Smooth muscle cell (in vitro differentiated cells): Measurements from ENCODE around the gene WBP1L. TPM values are rescaled to one million over a fixed set of nuclear protein-coding genes. Genes with fewer than 3 reads are reported as not detected.

Experiments used
- DNase-seq: peaks from one replicate; lab custom pipeline; 2025; ENCODE audit not compliant: unreplicated experiment; lab: John Stamatoyannopoulos, UW
- H2AFZ ChIP-seq: fragments of 200-600 bp; sonication (generic); 2 replicates; pipeline ENCODE4 v1.6.0; 2016; ENCODE audit warnings: antibody characterized with exemption, low read depth, mild to moderate bottlenecking
- H3F3A ChIP-seq: fragments of 200-600 bp; sonication (generic); 2 replicates; pipeline ENCODE4 v1.6.0; 2017; ENCODE audit warnings: antibody characterized with exemption, low read depth
- H3K27ac ChIP-seq: fragments of 200-600 bp; sonication (generic); 2 replicates; pipeline ENCODE4 v1.5.1; 2016; ENCODE audit warnings: low read depth, mild to moderate bottlenecking
- H3K27me3 ChIP-seq: fragments of 200-600 bp; sonication (generic); 2 replicates; pipeline ENCODE4 v1.6.1; 2016; ENCODE audit warnings: low read depth, mild to moderate bottlenecking
- H3K36me3 ChIP-seq: fragments of 200-600 bp; sonication (generic); 2 replicates; pipeline ENCODE4 v1.5.1; 2016; ENCODE audit warnings: low read depth
- H3K4me1 ChIP-seq: fragments of 200-600 bp; sonication (generic); 2 replicates; pipeline ENCODE4 v1.5.1; 2016; ENCODE audit warnings: low read depth
- H3K4me2 ChIP-seq: fragments of 200-600 bp; sonication (generic); 2 replicates; pipeline ENCODE4 v1.6.0; 2016; ENCODE audit warnings: mild to moderate bottlenecking
- H3K4me3 ChIP-seq: fragments of 200-600 bp; sonication (generic); 2 replicates; pipeline ENCODE4 v1.5.1; 2016; ENCODE audit warnings: mild to moderate bottlenecking
- H3K79me2 ChIP-seq: fragments of 200-600 bp; sonication (generic); 2 replicates; pipeline ENCODE4 v1.6.0; 2016; ENCODE audit warnings: low read depth, mild to moderate bottlenecking
- H3K9ac ChIP-seq: fragments of 200-600 bp; sonication (generic); 2 replicates; pipeline ENCODE4 v1.6.0; 2016; ENCODE audit warnings: low read depth
- H3K9me3 ChIP-seq: fragments of 200-600 bp; sonication (generic); replicated peaks from 2 replicates; pipeline ENCODE4 v1.5.1; 2016; ENCODE audit warnings: low read depth
- H4K20me1 ChIP-seq: fragments of 200-600 bp; sonication (generic); 2 replicates; pipeline ENCODE4 v1.6.0; 2016; ENCODE audit warnings: low read depth
- WGBS: methylation state at CpG from one replicate; pipeline ENCODE4 v1.1.7; 2016; ENCODE audit warnings: low lambda C conversion rate; 5-methylcytosine and 5-hydroxymethylcytosine counted together
- polyA plus RNA-seq: library from polyadenylated mRNA; unstranded; fragments of >200 nt; fragmentation: Nextera tagmentation; extraction: Ambion mirVana; gene quantifications from 2 replicates; pipeline ENCODE4 v1.2.1, GENCODE V29; 2016
- total RNA-seq: library from RNA; depleted of rRNA; stranded (reverse); fragments of >200 nt; gene quantifications from 2 replicates; pipeline ENCODE4 v1.2.3, GENCODE V29; 2014
- TF ChIP-seq, protein P1 (sequence below): fragments of 200-600 bp; sonication (generic); IDR thresholded peaks from 2 replicates; pipeline ENCODE4 v1.5.1; 2017; ENCODE audit warnings: borderline replicate concordance, mild to moderate bottlenecking, antibody characterized with exemption; ENCODE audit not compliant: insufficient read depth, poor library complexity, severe bottlenecking

The WBP1L gene
- total and polyA plus RNA-seq, 2 experiments from 2014 or later, result 18.0 to 45.3 TPM

DNA sequence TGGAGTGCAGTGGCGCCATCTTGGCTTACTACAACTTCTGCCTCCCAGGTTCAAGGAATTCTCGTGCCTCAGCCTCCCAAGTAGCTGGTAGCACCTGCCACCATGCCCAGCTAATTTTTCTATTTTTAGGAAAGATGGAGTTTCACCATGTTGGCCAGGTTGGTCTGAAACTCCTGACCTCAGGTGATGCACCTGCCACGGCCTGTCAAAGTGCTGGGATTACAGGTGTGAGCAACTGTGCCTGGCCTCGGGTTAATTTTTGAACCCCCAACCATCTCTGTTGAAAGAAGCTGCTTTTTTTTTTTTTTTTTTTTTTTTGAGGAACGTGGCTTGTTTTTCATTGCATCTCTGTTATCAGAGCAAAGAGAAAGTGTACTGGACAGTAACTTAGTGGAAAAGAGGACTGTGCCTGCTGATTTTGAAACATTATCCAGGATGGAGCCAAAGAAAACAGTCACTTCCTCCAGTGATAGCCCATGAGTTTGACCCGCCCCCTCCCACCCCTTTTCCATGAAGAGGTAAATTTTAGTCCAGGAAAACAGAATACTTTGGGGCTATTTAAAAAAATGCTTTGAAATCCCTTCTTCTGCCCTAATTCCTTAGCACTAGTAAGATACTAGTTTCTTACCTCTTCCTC, 38.3 kb downstream of the WBP1L start:
- H3K4me3 ChIP-seq, result no peak overlapping the region
- TF ChIP-seq, protein P1, sequence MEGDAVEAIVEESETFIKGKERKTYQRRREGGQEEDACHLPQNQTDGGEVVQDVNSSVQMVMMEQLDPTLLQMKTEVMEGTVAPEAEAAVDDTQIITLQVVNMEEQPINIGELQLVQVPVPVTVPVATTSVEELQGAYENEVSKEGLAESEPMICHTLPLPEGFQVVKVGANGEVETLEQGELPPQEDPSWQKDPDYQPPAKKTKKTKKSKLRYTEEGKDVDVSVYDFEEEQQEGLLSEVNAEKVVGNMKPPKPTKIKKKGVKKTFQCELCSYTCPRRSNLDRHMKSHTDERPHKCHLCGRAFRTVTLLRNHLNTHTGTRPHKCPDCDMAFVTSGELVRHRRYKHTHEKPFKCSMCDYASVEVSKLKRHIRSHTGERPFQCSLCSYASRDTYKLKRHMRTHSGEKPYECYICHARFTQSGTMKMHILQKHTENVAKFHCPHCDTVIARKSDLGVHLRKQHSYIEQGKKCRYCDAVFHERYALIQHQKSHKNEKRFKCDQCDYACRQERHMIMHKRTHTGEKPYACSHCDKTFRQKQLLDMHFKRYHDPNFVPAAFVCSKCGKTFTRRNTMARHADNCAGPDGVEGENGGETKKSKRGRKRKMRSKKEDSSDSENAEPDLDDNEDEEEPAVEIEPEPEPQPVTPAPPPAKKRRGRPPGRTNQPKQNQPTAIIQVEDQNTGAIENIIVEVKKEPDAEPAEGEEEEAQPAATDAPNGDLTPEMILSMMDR, result no peak
- peaks cover 34% of the 10 kb centered on the region for H3K79me2 ChIP-seq
- no peaks in the 10 kb centered on the region for H3K9me3 ChIP-seq
- no peak for DNase-seq
- H3F3A ChIP-seq, result peaks cover 40% of the 10 kb centered on the region
- H2AFZ ChIP-seq, result no peak overlapping the region
- 69% methylated on average over 6 of the region's 6 CpGs for WGBS
- peak overlapping the region; percentile 61 for H3K4me2 ChIP-seq
- peaks cover 89% of the 10 kb centered on the region for H4K20me1 ChIP-seq
- no peak overlapping the region for H3K9ac ChIP-seq
- H3K36me3 ChIP-seq, result no peaks in the 10 kb centered on the region
- no peaks in the 10 kb centered on the region for H3K27me3 ChIP-seq
- H3K4me1 ChIP-seq, result peaks cover 44% of the 10 kb centered on the region
- H3K27ac ChIP-seq, result peak overlapping the region; percentile 80

DNA sequence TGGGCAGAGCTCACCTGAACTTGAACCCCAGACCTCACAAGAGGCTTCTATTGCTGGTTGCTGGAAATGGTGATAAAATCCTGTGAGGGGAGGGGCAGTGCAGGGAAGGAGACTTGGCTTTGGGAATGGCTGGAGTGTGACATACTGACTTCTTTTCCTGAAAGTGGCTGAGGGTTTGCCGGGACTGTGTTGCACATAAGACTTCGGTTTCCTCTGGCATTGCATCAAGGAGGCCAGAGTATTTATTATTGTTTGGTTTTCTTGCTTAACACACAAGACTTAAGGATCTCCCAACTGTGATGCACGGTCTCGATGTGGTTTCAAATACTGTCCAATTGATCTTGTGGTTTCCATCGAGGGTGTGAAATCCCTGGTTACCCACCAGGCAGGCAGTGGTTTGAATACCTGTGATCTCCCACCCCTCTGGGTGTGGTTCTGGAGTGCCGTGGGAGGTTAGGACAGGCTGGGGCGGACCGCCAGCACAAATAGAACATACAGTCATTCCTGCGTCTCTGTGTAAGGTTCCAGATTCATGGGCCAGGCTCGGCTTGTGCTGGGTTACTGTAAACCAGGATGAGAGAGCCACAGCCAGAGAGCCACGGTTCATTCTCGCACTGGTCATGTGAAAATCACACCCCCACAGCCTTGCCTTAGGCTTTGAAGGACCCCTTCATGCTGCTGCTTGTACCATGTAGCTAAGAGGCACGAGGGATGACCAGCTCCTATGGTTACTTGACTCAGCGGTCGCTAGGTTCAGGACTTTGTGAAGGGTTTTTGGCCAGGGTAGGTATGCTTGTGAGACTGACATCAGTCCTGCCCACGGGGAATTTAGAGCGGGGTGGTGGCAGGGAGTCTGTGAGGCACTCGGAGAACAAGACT, 39.2 kb downstream of the WBP1L start:
- Histone ChIP-seq H3K4me3 (no peak overlapping the region), H4K20me1 (peaks cover 93% of the 10 kb centered on the region), H3K4me1 (peaks cover 37% of the 10 kb centered on the region), H3K9me3 (no peaks in the 10 kb centered on the region), H3F3A (peaks cover 40% of the 10 kb centered on the region), H3K27ac (peak overlapping the region; percentile 80), H3K27me3 (no peaks in the 10 kb centered on the region), H3K36me3 (no peaks in the 10 kb centered on the region), H3K79me2 (peaks cover 43% of the 10 kb centered on the region), H3K9ac (no peak overlapping the region), H2AFZ (no peak overlapping the region), H3K4me2 (peak overlapping the region; percentile 61)
- no peak for DNase-seq
- TF ChIP-seq, protein P1, result no peak
- 25% methylated on average over 18 of the region's 18 CpGs for WGBS

DNA sequence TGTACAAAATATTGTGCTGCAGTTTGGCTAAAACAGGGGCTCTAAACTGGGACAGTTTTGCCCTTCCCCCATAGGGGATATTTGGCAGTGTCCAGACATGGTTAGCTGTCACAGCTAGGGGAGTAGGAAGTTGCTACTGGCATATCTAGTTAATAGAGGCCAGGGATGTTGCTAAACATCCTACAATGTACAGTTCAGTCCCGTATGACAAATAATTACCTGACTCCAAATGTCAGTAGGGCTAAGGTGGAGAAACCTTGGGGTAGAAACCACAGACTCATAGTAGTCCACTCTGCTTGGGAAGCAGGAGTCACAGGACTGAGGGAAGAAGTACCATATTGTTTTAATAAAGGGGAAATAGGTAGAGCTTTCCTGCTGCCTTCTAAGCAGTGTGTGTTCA, 39.8 kb downstream of the WBP1L start:
- no peak for DNase-seq
- Histone ChIP-seq H4K20me1 (peaks cover 93% of the 10 kb centered on the region), H3K79me2 (peaks cover 50% of the 10 kb centered on the region), H3K27ac (peak overlapping the region; percentile 80), H3K9ac (no peak overlapping the region), H3K27me3 (no peaks in the 10 kb centered on the region), H3K9me3 (no peaks in the 10 kb centered on the region), H3K4me3 (no peak overlapping the region), H3F3A (peaks cover 36% of the 10 kb centered on the region), H3K36me3 (no peaks in the 10 kb centered on the region), H3K4me1 (peaks cover 30% of the 10 kb centered on the region), H2AFZ (no peak overlapping the region), H3K4me2 (peak overlapping the region; percentile 61)
- WGBS, result 27% methylated on average over 1 of the region's 1 CpG
- TF ChIP-seq, protein P1, result no peak
